Measurements from ENCODE around the gene PTPRO.

Gene PTPRO

GRCh38 chr12:15632708-15633107, 310.4 kb downstream of the PTPRO start:
- no peak for DNase-seq (ENCODE audit: low spot score)
- TF ChIP-seq CTCF (IDR thresholded peaks at IDR 0.05; ENCODE audit: extremely low read depth, missing control alignments), result no peak

- no peak for DNase-seq (ENCODE audit: low spot score)
- no peak for TF ChIP-seq CTCF (IDR thresholded peaks at IDR 0.05; ENCODE audit: extremely low read depth, missing control alignments)
These were observed 310.9 kb downstream of the PTPRO start for GRCh38 chr12:15633201-15633600.

- no peak for DNase-seq (ENCODE audit: low spot score)
- no peak for TF ChIP-seq CTCF (IDR thresholded peaks at IDR 0.05; ENCODE audit: extremely low read depth, missing control alignments)
These were observed 311.8 kb downstream of the PTPRO start for GRCh38 chr12:15634010-15634683.

DNA sequence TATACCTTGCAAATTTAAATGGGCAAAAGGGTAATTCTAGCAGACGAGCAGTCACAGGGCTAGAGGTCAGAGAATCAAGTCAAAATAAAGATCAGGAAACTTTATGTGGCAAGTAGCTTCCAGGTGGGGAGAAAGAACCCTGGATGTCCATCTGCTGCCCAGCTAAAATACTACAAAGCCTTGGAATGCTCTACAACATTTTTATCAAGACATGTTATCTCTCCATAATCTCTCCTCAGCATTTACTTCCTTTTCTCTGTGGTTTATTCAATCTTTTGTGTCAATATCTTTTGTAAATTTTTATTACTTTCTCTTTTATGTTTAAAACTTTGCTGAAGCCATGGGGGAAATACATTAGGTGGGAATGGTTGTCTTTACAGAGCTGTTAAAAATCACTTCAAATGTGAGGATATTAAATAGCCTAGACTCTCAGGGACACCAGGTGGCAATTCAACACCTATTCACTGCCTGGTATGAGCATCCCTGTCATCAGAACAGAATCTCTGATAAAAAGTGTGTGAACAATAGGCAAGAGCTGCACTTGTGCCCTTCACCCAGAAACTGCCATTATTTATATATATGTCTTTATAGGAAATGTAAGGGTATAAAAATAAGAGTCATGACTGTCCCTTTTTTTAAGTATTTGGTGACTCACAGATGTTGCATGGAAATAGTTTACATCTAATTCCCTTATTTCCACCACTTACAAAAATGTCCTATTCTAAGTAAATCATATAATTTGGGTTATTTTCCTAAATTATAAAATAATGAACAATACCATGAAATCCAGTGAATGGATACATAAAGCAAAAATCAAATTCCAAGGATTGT, 314.0 kb downstream of the PTPRO start:
- no peak for TF ChIP-seq CTCF (IDR thresholded peaks at IDR 0.05; ENCODE audit: extremely low read depth, missing control alignments)
- no peak for DNase-seq (ENCODE audit: low spot score)

DNA sequence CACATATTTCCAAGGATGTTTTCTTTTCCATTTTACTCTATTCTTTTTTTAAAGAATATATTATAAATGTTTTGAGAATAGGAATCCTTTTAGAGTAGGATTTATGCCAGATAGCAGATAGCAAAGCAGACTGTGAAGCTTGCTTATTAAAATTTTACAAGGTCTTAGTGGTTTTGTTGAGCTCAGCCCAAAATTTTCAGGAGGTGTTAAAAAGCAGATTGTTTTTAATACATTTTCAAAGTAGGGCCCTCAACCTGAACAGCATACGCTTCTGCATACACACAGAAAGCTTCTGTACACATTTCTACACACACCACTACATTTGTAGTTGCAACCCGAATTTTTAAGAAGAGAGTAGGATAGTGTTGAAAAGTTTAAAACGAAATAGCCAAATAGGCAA, 315.9 kb downstream of the PTPRO start:
- DNase-seq (ENCODE audit: low spot score), result no peak
- no peak for TF ChIP-seq CTCF (IDR thresholded peaks at IDR 0.05; ENCODE audit: extremely low read depth, missing control alignments)

- TF ChIP-seq CTCF (IDR thresholded peaks at IDR 0.05; ENCODE audit: extremely low read depth, missing control alignments), result no peak
- DNase-seq (ENCODE audit: low spot score), result no peak
These were observed 322.4 kb downstream of the PTPRO start for GRCh38 chr12:15644700-15645099.

DNA sequence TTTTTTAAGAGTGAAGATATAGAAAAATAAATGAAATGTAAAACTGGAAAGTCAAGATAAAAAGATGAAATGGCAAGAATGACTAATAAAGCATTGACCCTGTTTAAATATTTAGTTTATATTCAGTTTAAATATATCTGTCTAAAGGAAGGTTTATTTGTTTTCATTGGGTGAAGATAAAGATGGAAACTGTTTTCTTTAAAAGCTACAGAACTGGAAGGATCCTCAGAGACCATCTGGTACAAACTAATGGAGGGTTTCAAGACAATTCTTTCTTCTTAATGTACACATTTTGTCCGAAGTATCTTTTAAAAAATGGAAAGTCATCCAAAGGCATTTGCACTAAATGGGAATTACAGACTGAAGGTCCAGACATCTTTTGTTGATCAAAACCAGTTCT, 324.3 kb downstream of the PTPRO start:
- TF ChIP-seq CTCF (IDR thresholded peaks at IDR 0.05; ENCODE audit: extremely low read depth, missing control alignments), result no peak
- no peak for DNase-seq (ENCODE audit: low spot score)

All from GM20000 (cell line).